Ascending aorta (tissue), 2 donors: Measurements from ENCODE around the gene FHOD1. TPM values are rescaled to one million over a fixed set of nuclear protein-coding genes. Genes with fewer than 3 reads are reported as not detected.
A peak's percentile ranks its signal among the peaks of the same experiment; 100 is the strongest.

Source experiments
- DNase-seq, 2 donors: peaks; one replicate each; pipeline ENCODE4 v3.0.0-alpha.2; 2019; ENCODE audit warnings: low spot score in 2 of 2
- H3K27ac ChIP-seq, 2 donors: fragments of 200-600 bp; sonication (generic); one replicate each; pipeline ENCODE4 v1.5.1; 2016 to 2017; ENCODE audit warnings: mild to moderate bottlenecking in 1 of 2
- H3K27me3 ChIP-seq: fragments of 200-600 bp; sonication (generic); one replicate; pipeline ENCODE4 v1.5.1; 2017
- H3K36me3 ChIP-seq, 2 donors: fragments of 200-600 bp; sonication (generic); one replicate each; pipeline ENCODE4 v1.5.1; 2016
- H3K4me1 ChIP-seq, 2 donors: fragments of 200-600 bp; sonication (generic); one replicate each; pipeline ENCODE4 v1.5.1; 2016 to 2017; ENCODE audit warnings: mild to moderate bottlenecking in 1 of 2
- H3K4me3 ChIP-seq, 2 donors: fragments of 200-600 bp; sonication (generic); one replicate each; pipeline ENCODE4 v1.5.1; 2016 to 2017; ENCODE audit warnings: mild to moderate bottlenecking in 1 of 2
- H3K9me3 ChIP-seq, 2 donors: fragments of 200-600 bp; sonication (generic); one replicate each; pipeline ENCODE4 v1.5.1; 2016
- CTCF ChIP-seq, 3 experiments: fragments of 200-600 bp in 2 of 3; fragments of 450-650 bp in 1 of 3; sonication (generic) in 2 of 3; IDR thresholded peaks; one replicate each; pipeline ENCODE4 v1.5.1; 2016 to 2019; ENCODE audit warnings: antibody characterized with exemption in 3 of 3, mild to moderate bottlenecking in 1 of 3, moderate library complexity in 1 of 3
- intact Hi-C: fragments of 100-400 bp; cut with DNase I; formaldehyde crosslinking; loops from one replicate; pipeline ENCODE4 v1.15.1; 2023
- total RNA-seq: library from RNA; depleted of rRNA; stranded (reverse); fragments of >200 nt; gene quantifications from one replicate; pipeline ENCODE4 v1.1.0, GENCODE V29; 2016

The FHOD1 gene
- total RNA-seq, 1 donor from 2014 or later = 20.2 TPM

GRCh38 chr16:67246081-67246755 lies 1.1 kb downstream of the FHOD1 start:
- peak in 1 of 2 donors; percentile 87 for DNase-seq
- H3K4me1 ChIP-seq = peaks cover 31 to 34% of the 10 kb centered on the region in 2 donors
- no peaks in the 10 kb centered on the region for H3K36me3 ChIP-seq
- H3K9me3 ChIP-seq = no peaks in the 10 kb centered on the region
- intact Hi-C loops = loop anchor here (10.0 kb wide), 3 partner anchors 419 to 599 kb away; partner anchors contain the start of genes ACD, C16orf86, CENPT and ENKD1
- H3K27me3 ChIP-seq = peaks cover 6% of the 10 kb centered on the region
- H3K27ac ChIP-seq = peak overlapping the region; percentile 82 to 89
- peak overlapping the region; percentile 65 to 69 for H3K4me3 ChIP-seq
- TF ChIP-seq CTCF (IDR thresholded peaks at IDR 0.05) = peak in 2 of 3 experiments; percentile 48 to 54

- H3K27ac ChIP-seq = peak overlapping the region; percentile 82 to 89
- H3K4me3 ChIP-seq = peak overlapping the region; percentile 65 to 69
- H3K36me3 ChIP-seq = no peaks in the 10 kb centered on the region
- H3K27me3 ChIP-seq = peaks cover 6% of the 10 kb centered on the region
- intact Hi-C loops = loop anchor here (10.0 kb wide), 3 partner anchors 419 to 599 kb away; partner anchors contain the start of genes ACD, C16orf86, CENPT and ENKD1
- DNase-seq = no peak
- H3K4me1 ChIP-seq = peaks cover 33 to 39% of the 10 kb centered on the region in 2 donors
- no peaks in the 10 kb centered on the region for H3K9me3 ChIP-seq
- TF ChIP-seq CTCF (IDR thresholded peaks at IDR 0.05) = no peak
These were observed 1.6 kb downstream of the FHOD1 start for GRCh38 chr16:67245674-67246080.

DNA sequence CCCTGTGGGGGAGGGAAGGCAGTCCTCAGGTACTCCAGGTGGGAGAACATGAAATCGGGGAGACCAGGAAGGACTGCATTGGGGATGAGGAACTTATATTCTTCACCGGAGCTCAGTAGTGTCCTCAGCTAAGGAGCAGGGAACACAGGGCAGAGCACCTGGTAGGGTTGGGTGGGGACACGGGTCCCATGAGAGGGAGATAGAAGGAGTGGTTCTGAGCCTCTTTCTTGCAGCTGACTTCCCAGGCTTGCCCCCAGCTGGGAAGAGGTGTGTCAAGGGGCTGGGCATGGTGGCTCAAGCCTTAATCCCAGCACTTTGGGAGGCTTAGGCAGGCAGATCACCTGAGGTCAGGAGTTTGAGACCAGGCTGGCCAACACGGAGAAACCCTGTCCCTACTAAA lies 2.1 kb downstream of the FHOD1 start:
- H3K9me3 ChIP-seq = no peaks in the 10 kb centered on the region
- peaks cover 36 to 44% of the 10 kb centered on the region in 2 donors for H3K4me1 ChIP-seq
- intact Hi-C loops = loop anchor here (10.0 kb wide), 3 partner anchors 420 to 600 kb away; partner anchors contain the start of genes ACD, C16orf86, CENPT and ENKD1
- H3K27ac ChIP-seq = peak overlapping the region; percentile 82 to 89
- TF ChIP-seq CTCF (IDR thresholded peaks at IDR 0.05) = no peak
- H3K36me3 ChIP-seq = no peaks in the 10 kb centered on the region
- DNase-seq = no peak
- H3K27me3 ChIP-seq = peaks cover 6% of the 10 kb centered on the region
- H3K4me3 ChIP-seq = peak overlapping the region; percentile 65 to 69

- peak overlapping the region; percentile 82 to 89 for H3K27ac ChIP-seq
- TF ChIP-seq CTCF (IDR thresholded peaks at IDR 0.05) = no peak
- peaks cover 36 to 44% of the 10 kb centered on the region in 2 donors for H3K4me1 ChIP-seq
- intact Hi-C loops = loop anchor here (10.0 kb wide), 3 partner anchors 420 to 600 kb away; partner anchors contain the start of genes ACD, C16orf86, CENPT and ENKD1
- peak overlapping the region in 1 of 2 donors; percentile 69 for H3K4me3 ChIP-seq
- DNase-seq = peak; percentile 66 to 89
- no peaks in the 10 kb centered on the region for H3K36me3 ChIP-seq
- no peaks in the 10 kb centered on the region for H3K9me3 ChIP-seq
- peaks cover 6% of the 10 kb centered on the region for H3K27me3 ChIP-seq
These were observed 2.7 kb downstream of the FHOD1 start for GRCh38 chr16:67244387-67245185.

- H3K9me3 ChIP-seq = no peaks in the 10 kb centered on the region
- no peaks in the 10 kb centered on the region for H3K27me3 ChIP-seq
- no peak for DNase-seq
- peaks cover 27 to 40% of the 10 kb centered on the region in 2 donors for H3K4me1 ChIP-seq
- no peak overlapping the region for H3K4me3 ChIP-seq
- peak overlapping the region; percentile 82 to 89 for H3K27ac ChIP-seq
- no peak for TF ChIP-seq CTCF (IDR thresholded peaks at IDR 0.05)
- H3K36me3 ChIP-seq = peaks cover 4 to 10% of the 10 kb centered on the region in 2 donors
- intact Hi-C loops = loop anchor here (10.0 kb wide), 3 partner anchors 421 to 601 kb away; partner anchors contain the start of genes ACD, C16orf86, CENPT and ENKD1
These were observed 3.8 kb downstream of the FHOD1 start for GRCh38 chr16:67243481-67243880.
